DMS 273 (cell line): ENCODE results near the gene UGT2B15.
"Not testable (repeated sequence)": the region's sequence is repeated elsewhere in the genome, so short reads cannot be mapped to it uniquely, and the experiment has no call there.

Experiments used
- DNase-seq: peaks from one replicate; lab custom pipeline; 2025; ENCODE audit not compliant: unreplicated experiment; lab: John Stamatoyannopoulos, UW

UGT2B15 gene

GRCh38 chr4:68670479-68670939 lies at the start of gene UGT2B15:
TSS of gene UGT2B15 (minus strand) at chr4:68670652. CDS start at chr4:68670618, 34 bp downstream.
- not testable (repeated sequence) for DNase-seq

DNA sequence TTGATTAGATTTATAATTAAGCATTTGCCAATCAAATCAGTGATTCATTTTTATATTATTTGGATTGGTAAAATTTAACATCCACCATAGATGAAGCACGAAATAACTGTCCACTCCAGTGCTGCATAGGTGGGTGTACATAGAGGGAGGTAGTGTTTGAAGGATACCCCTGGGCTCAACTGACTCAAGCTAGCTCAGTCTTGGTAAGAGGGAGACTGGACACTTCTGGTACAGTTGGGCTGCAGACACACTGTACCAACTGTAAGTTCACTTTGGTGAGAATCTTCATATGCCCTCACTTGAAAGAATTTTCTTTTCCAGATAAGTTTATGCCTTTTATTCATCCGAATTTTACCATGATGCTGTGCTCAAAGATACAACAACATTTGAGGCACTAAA lies 48.6 kb upstream of the UGT2B15 start:
- no peak for DNase-seq

DNA sequence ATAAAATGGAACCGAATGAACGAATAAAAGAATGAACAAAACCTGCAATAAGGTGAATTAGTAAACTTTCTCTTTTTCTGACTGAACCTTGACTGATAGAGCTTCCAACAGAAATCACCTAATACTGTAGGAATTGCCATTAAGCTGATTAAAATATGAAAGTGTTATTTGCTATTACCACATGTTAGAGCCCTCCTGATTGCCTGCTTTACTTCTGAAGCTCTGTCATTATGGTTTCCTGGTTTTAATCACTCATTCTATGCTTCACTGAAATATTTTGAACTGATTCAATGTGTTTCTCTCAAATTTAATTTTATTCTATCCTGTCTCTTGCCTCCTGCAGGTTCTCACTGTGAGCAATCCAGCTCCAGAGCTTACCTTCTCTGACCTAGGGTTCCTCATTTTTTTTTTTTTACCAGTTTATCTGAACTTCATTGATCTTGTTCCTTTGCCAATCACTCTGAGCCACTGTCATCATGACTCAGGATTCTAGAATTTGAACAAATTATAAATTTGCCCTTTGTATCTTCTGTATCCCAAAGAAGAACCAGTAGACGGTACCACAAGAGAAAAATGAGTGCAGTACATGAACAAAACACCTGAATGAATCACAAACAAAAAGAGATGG lies 48.1 kb upstream of the UGT2B15 start:
- no peak for DNase-seq

GRCh38 chr4:68717999-68718398 lies 47.5 kb upstream of the UGT2B15 start:
- DNase-seq, result no peak

- no peak for DNase-seq
These were observed 43.9 kb upstream of the UGT2B15 start for GRCh38 chr4:68714400-68714799.

GRCh38 chr4:68712207-68712606 lies 41.8 kb upstream of the UGT2B15 start:
- no peak for DNase-seq

GRCh38 chr4:68708566-68708965 lies 38.1 kb upstream of the UGT2B15 start:
- no peak for DNase-seq

GRCh38 chr4:68703168-68703567 lies 32.7 kb upstream of the UGT2B15 start:
- DNase-seq, result not testable (repeated sequence)

DNA sequence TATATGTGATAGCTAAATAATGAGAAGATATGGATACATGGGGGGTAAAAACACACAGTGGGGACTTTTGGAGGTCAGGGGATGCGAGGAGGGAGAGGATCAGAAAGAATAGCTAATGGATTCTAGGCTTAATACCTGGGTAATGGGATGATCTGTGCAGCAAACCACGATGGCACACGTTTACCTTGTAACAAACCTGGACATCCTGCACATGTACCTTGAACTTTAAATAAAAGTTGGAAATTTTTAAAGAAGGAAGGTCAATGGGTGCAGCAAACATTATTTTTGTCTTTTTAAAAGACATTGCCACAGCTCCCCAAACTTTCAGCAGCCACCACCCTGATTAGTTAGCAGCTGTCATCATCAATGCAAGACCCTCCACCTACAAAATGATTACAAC lies 29.7 kb upstream of the UGT2B15 start:
- no peak for DNase-seq

GRCh38 chr4:68693325-68694075 lies 23.0 kb upstream of the UGT2B15 start:
- DNase-seq, result no peak

GRCh38 chr4:68691186-68691585 lies 20.7 kb upstream of the UGT2B15 start:
- no peak for DNase-seq

GRCh38 chr4:68683034-68683433 lies 12.6 kb upstream of the UGT2B15 start:
- no peak for DNase-seq

GRCh38 chr4:68681298-68681697 lies 10.8 kb upstream of the UGT2B15 start:
- peak; percentile 4 for DNase-seq

DNA sequence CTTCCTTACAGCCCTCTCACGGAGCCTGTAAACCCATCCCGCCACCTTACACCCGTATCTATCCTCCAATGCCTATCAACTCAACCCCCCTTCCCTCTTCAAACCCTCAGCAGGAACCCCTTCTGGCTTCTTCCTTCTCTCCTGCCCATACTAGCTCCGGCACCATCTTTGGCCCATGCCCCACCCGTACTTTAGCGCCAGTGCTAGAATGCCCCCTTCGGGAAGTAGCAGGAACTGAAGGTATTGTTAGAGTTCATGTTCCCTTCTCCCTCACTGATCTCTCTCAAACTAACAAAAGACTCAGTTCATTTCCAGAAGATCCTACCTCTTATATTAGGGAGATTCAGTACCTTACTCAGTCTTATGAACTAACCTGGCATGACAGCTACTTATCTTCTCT lies 2.7 kb upstream of the UGT2B15 start:
- no peak for DNase-seq

DNA sequence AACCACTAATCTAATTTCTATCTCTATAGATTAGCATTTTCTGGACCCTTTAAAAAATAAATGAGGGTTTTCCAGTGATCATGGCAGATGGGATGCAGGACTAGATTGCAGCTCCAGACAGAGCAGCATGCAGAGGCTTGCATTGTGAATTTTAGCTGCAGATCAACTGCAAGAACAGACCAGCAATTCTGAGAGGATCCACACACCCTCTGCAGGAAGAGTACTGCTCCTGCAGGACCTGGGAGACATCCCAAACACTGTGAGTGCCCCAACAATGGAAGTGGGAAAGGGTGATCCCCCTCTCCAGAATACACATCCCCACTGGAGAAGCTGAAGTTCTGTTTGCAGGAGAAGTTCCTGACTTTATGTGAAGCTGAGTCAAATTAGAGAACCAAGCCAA lies 765 bp upstream of the UGT2B15 start:
- peak; percentile 23 for DNase-seq

DNA sequence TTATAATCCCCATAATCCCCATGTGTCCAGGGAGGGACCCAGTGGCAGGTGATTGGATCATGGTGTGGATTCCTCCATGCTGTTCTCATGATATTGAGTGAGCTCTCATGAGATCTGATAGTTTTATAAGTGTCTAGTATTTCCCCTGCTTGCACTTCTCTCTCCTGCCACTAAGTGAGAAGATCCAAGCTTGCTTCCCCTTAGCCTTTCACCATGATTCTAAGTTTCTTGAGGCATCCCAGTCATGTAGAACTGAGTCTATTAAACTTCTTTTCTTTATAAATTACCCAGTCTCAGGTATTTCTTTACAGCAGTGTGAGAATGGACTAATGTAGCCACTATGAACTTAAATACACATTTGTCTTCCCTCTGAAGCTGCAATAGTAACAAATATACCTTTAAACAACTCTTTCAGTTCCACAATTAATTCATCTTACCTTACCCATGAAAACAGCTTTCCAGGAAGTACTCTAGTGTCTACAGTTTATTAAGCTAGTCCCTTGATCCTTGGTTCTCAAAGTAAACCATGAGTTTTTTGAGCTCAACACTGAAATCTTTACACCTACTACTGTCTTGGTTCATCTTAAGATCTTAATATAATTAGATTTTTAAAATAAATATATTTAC lies 1.8 kb downstream of the UGT2B15 start:
- not testable (repeated sequence) for DNase-seq

- not testable (repeated sequence) for DNase-seq
These were observed 2.9 kb downstream of the UGT2B15 start for GRCh38 chr4:68667551-68667950.

DNA sequence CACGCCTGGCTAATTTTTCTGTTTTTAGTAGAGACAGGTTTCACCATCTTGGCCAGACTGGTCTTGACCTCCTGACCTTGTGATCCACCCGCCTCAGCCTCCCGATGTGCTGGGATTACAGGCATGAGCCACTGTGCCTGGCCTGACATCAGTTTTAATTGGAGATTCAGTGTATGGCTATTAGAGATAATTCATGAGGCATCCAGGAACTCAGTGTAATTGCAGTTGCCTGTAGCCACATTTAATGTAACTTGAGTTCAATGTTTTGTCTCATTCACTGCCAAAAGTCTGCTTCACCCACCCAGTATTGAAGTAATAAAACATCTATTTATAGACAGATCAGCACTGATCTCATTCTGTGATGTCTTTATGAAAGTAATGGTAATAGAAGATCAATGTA lies 5.7 kb downstream of the UGT2B15 start:
- peak; percentile 3 for DNase-seq

- not testable (repeated sequence) for DNase-seq
These were observed 7.4 kb downstream of the UGT2B15 start for GRCh38 chr4:68662836-68663574.

GRCh38 chr4:68658672-68659071 lies 11.8 kb downstream of the UGT2B15 start:
- no peak for DNase-seq

GRCh38 chr4:68657022-68657594 lies 13.3 kb downstream of the UGT2B15 start:
- not testable (repeated sequence) for DNase-seq
